GM23248 (cell line): ENCODE results near the gene ANKRD6.

ENCODE experiments used
- EZH2 ChIP-seq: fragments of 200-600 bp; sonication (generic); IDR thresholded peaks from 2 replicates; pipeline ENCODE4 v1.6.1; 2018; ENCODE audit warnings: antibody characterized with exemption, mild to moderate bottlenecking; ENCODE audit not compliant: insufficient read depth, poor library complexity, severe bottlenecking
- EZH2phosphoT487 ChIP-seq: fragments of 200-600 bp; sonication (generic); IDR thresholded peaks from 2 replicates; pipeline ENCODE4 v1.6.1; 2018; ENCODE audit warnings: antibody characterized with exemption, moderate library complexity, mild to moderate bottlenecking, low read depth; ENCODE audit not compliant: insufficient read depth

GRCh38 chr6:89583559-89583958 lies 150.6 kb downstream of the ANKRD6 start:
- TF ChIP-seq EZH2, result no peak
- no peak for TF ChIP-seq EZH2phosphoT487
